Measurements from ENCODE around the gene MYL12A. TPM values are rescaled to one million over a fixed set of nuclear protein-coding genes. Genes with fewer than 3 reads are reported as not detected.

The MYL12A gene
- total and polyA plus RNA-seq, 2 of the 13 experiments (the other 11 are each of a cell fraction or from before 2014, with no cell fraction given), result 261 to 277 TPM

GRCh38 chr18:3297025-3297984 lies 49.7 kb downstream of the MYL12A start (continued):
- TF ChIP-seq CENPBD1 (CRISPR knock-in tag; IDR thresholded peaks at IDR 0.05; ENCODE audit: borderline replicate concordance, low read depth), result no peak
- TF ChIP-seq ZNF891 (CRISPR knock-in tag; IDR thresholded peaks at IDR 0.05), result 0 out of 2 replicates have a peak, but pooled peaks have one; percentile 63
- TF ChIP-seq, protein P1, sequence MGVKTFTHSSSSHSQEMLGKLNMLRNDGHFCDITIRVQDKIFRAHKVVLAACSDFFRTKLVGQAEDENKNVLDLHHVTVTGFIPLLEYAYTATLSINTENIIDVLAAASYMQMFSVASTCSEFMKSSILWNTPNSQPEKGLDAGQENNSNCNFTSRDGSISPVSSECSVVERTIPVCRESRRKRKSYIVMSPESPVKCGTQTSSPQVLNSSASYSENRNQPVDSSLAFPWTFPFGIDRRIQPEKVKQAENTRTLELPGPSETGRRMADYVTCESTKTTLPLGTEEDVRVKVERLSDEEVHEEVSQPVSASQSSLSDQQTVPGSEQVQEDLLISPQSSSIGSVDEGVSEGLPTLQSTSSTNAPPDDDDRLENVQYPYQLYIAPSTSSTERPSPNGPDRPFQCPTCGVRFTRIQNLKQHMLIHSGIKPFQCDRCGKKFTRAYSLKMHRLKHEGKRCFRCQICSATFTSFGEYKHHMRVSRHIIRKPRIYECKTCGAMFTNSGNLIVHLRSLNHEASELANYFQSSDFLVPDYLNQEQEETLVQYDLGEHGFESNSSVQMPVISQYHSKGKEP (CRISPR knock-in tag; IDR thresholded peaks at IDR 0.05), result no peak
- TF ChIP-seq HOXA9 (CRISPR knock-in tag; IDR thresholded peaks at IDR 0.05; ENCODE audit: borderline replicate concordance), result 0 out of 2 replicates have a peak, but pooled peaks have one; percentile 34
- TF ChIP-seq YEATS4 (CRISPR knock-in tag; IDR thresholded peaks at IDR 0.05; ENCODE audit: borderline replicate concordance), result peak; percentile 85
- no peak for TF ChIP-seq ZNF605 (CRISPR knock-in tag; IDR thresholded peaks at IDR 0.05)
- peak; percentile 66; the same call in 1 of the 2 replicates for TF ChIP-seq ZNF749 (CRISPR knock-in tag; IDR thresholded peaks at IDR 0.05; ENCODE audit: borderline replicate concordance)
- peak; percentile 27; the same call in 1 of the 2 replicates for TF ChIP-seq GATA4 (IDR thresholded peaks at IDR 0.05; ENCODE audit: borderline replicate concordance, low read depth)
- no peak for TF ChIP-seq CAMTA2 (CRISPR knock-in tag; IDR thresholded peaks at IDR 0.05; ENCODE audit: borderline replicate concordance)
- TF ChIP-seq ATF3 (CRISPR knock-in tag; IDR thresholded peaks at IDR 0.05), result peak; percentile 80
- TF ChIP-seq ZFP36 (IDR thresholded peaks at IDR 0.05; ENCODE audit: borderline replicate concordance, low read depth, low read length, partially characterized antibody), result no peak
- peak; percentile 80 for TF ChIP-seq GATAD2A (CRISPR knock-in tag; IDR thresholded peaks at IDR 0.05)
- no peak for TF ChIP-seq GTF2F1 (IDR thresholded peaks at IDR 0.05; ENCODE audit: low read length)
- TF ChIP-seq TIGD3 (CRISPR knock-in tag; IDR thresholded peaks at IDR 0.05; ENCODE audit: borderline replicate concordance), result no peak
- 0 out of 2 replicates have a peak, but pooled peaks have one; percentile 47 for TF ChIP-seq HNRNPL (IDR thresholded peaks at IDR 0.05; ENCODE audit: low read depth, low read length)
- TF ChIP-seq ZNF788 (CRISPR knock-in tag; IDR thresholded peaks at IDR 0.05; ENCODE audit: borderline replicate concordance), result peak; percentile 90
- TF ChIP-seq SNAPC4 (CRISPR knock-in tag; IDR thresholded peaks at IDR 0.05), result no peak
- peak; percentile 77 for TF ChIP-seq RFXAP (CRISPR knock-in tag; IDR thresholded peaks at IDR 0.05; ENCODE audit: borderline replicate concordance)
